GM12892 (cell line): ENCODE results near the gene ADCY1.

Experiments used
- POLR2A ChIP-seq: IDR thresholded peaks from 2 replicates; pipeline ENCODE4 v1.6.1; 2011; ENCODE audit warnings: low read depth, low read length, control low read depth
- POLR2AphosphoS5 ChIP-seq: IDR thresholded peaks from 2 replicates; pipeline ENCODE4 v1.6.1; 2011; ENCODE audit warnings: low read depth, low read length, control low read depth

DNA sequence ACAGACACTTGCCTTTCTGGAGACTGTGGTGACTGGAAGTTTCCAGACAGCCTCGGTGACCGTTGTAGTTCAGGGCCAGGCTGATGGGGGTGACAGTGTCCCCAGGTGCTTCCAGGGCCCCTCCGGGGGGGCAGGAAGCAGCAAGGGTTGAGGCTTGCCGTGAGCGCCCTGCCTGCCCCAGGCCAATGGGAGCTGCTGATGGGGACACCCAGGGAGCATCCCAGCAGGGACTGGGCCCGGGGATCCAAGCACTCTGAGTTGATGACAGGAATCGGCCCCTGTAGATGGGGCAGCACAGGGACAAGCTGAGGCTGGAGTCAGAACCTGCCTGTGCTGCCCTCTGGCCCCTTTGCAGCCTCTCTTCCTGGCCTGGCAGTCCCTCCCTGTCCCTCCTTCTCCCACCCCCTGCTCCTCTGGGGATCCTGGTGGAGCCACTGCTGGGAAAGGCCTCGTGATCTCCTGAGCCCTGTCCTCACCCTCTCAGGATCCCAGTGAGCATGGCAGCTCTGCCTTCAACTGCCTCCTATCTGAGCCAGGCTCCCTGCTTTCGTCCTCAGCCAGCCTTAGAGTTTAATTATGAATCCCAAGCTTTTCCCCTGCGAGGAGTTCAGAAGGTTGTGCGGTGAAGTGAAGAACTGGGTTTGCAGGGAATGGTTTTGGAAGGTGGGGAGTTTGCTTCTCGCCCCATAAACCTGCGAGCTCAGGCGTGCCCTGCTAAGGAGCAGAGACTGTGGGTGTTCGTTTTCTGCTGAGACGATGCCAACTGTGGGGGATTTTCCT lies 84.7 kb downstream of the ADCY1 start:
- TF ChIP-seq POLR2AphosphoS5 (no peak), POLR2A (no peak)
